Ovary (tissue), 3 donors: ENCODE results near the gene ZNF397.

Experiments
- CTCF ChIP-seq, 3 donors: fragments of 450-650 bp in 2 of 3; fragments of 200-600 bp in 1 of 3; IDR thresholded peaks; one replicate each; pipeline versions ENCODE4 v1.5.1 to v1.8.0; 2016 to 2022; ENCODE audit warnings: antibody characterized with exemption in 3 of 3, mild to moderate bottlenecking in 1 of 3
- EP300 ChIP-seq: sonication (generic); formaldehyde crosslinking; IDR thresholded peaks from one replicate; pipeline ENCODE4 v1.6.1; 2017; ENCODE audit warnings: antibody characterized with exemption
- POLR2A ChIP-seq: fragments of 450-650 bp; IDR thresholded peaks from one replicate; pipeline ENCODE4 v1.6.1; 2017; ENCODE audit warnings: antibody characterized with exemption, mild to moderate bottlenecking, moderate library complexity
- donor health status: DM: no; HTN: no; CAD: no.

DNA sequence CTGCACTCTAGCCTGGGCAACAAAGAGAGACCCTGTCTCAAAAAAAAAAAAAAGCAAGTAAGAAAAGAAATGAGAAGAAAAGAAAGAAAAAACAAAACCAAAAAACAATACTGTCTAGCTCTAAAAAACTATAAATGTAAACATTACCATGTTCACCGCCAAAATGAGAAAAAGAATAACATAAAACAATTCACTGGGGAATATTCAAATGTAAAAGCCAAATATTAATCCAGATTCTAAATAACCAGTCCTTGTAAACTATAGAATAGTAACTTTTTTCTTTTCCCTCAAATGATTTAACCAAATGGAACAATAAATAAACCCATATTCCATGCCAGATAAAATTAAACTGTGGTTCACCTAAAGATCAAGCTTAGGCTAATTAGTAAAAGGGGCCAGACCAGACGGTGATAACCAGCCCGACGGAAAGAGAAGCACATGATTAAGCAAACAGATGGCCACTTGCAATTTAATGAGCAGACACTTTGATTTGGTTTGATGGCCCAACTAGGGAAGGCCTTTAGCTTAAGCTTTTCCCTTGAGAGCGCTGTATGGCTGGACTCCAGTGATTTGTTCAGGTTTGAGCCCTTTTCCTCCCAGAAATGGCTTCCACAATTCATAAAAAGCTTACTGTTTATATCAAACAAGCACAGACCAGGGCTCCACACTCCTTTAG, 39.4 kb upstream of the ZNF397 start:
- TF ChIP-seq EP300: no peak
- no peak for TF ChIP-seq CTCF (IDR thresholded peaks at IDR 0.05)
- TF ChIP-seq POLR2A: no peak
